GM19324 (cell line): ENCODE data around the gene FGF1.

ENCODE experiments used
- ATAC-seq: cut with Tn5 transposase; IDR thresholded peaks from one replicate; pipeline ENCODE4 v1.9.1; 2021; ENCODE audit warnings: mild to moderate bottlenecking, moderate library complexity; ENCODE audit not compliant: unreplicated experiment, low FRiP score

FGF1 gene

DNA sequence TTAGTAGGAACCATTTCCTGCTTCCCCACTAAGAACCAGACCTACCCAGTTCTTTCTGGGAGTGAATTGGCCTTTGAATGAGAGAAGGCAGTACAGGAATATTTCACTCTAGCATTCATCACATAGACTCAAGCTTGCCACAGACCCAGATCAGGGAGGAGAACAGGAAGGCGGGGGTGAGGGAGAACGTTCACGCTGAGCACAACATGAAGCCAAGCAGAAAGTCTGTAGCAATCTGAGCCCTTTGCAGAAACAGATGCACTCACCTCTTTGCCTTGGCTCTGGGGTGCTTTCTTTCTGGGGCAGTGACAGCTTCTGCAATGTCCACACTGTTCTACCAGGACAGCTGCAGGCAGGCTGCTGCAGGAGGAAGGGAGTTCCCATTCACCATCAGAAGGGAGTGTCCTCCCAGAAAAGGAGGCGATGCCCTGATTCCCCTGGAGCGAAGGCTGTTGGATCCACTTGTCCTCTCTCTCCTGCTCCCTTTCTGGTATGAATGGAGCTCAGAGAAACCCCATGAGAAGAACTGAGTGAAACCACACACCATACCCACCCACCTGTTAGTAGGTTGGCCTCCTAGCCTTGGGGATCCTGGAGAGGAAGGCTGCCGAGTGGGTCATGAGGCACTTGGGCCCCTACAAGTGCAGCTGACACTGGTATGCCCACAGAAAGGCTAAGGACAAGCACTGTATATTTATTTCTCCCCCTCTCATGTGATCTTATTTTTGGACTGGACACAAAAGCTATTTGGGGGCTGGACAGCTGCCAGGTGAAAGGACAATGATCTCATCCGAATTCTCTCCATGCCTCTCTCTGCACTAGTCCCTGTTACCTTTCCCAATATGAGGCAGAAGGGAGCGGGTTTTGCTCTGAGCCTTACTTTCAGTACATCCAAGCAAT is 11.7 kb upstream of the FGF1 start:
- no peak for ATAC-seq

DNA sequence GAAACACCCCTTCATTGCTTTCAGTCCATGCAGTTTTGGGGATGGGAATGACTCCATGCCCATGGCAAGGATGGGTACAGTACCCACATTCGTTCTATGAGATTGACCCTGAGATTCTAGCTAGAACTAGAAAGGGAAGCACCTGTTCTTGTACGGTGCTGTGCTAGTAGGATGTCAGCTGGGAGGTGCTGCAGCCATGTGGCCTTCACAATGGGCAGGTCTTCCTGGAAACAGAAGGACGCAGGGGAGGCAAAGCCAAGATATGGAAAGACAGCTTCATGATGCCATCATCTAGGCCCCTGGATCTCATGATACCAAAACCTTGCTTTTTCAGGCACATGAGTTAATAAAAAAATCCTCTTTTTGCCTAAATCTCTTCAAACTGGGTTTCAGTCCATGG is 10.5 kb upstream of the FGF1 start:
- no peak for ATAC-seq

DNA sequence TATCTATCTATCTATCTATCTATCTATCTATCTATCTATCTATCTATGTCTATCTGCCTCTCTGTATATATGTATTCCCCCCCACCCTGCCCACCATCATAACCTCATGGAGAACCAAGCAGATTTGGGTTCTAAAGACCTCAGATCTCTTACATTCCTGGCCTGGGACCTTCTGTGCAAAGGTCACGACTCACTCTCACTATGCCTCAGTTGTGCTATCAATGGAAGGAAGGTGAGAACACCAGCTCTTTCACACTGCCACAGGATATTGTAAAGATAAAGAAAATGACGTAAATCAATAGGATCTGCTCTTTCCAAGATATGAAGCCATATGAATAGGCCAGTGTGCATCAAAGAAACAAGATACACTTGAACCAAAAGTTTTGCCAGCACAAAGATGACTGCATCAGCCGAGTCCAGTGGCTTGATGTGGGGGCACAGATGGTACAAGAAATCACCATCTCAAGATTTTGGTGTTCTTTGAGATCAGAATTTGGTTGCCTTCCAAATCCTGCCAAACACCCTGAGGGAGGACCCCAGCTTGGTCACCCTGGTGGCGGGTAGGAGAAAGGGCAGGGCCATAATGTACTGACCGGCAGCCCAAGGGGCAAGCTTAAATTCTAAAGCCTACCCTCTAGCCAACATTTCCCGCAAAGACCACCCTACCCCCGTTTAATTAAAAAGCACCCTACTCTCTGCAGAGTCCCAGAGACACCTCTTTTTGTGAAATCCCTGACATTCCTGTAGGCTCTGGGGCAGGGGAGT is 8.4 kb upstream of the FGF1 start:
- no peak for ATAC-seq

DNA sequence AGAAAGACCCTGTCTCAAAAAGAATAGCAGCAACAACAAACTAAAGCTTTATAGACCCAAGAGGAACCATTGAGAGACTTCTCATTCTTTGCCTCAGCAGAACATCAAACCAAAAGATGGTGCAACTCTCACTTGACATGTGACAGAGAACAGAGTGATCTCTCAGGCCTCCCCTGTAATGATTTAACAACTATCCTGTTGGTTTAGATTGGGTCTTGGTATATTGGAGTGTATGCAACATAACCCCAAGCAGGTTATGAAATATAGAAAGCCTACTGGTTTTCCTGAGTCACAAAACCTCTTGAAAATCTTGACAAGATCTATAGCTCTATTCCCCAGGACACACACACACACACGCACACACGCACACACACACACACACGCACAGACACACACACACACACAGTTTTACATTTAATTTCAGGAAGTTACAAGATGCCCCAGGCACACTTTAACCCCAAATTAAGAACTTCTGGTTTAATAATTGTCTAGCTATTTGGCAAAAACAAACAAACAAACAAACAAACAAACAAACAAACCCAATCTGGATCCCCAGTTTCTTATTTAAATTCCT is 6.5 kb upstream of the FGF1 start:
- no peak for ATAC-seq

DNA sequence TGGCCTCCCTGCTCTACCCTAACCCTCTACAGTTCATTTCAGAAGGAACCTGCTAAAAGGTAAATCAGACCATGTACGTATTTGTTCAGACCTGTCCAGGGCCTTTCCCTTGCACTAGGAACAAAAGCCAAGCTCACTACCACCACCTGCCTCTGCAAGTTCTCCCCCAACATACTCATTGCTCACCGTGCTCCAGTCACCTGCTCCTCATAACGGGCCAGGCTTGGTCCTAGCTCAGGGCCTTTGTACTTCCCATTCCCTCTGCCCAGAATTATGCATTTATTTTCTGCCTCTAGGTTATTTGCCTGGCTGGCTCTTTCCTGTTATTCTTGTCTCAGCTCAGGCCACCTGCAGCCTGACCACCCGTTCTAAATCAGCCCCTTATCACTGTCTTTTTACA is 4.8 kb upstream of the FGF1 start:
- no peak for ATAC-seq

DNA sequence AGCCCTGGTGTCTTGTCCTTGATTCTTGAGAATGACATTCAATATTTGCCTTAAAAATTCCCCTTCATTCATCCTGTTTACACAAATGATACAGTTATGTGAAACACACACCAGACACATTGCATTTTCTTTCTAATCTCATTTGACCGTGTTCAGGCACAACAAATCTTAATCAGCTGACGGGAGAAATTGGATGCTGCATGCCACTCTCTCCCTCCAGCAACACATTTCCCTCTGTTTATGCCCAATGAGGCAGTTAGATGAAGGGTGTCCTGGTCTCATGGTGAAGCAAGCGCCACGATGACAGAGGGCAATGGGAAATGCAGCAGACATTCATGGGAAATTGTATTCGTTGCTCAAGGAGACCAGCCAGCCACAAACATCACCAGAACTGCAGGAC is 3.2 kb upstream of the FGF1 start:
- no peak for ATAC-seq

DNA sequence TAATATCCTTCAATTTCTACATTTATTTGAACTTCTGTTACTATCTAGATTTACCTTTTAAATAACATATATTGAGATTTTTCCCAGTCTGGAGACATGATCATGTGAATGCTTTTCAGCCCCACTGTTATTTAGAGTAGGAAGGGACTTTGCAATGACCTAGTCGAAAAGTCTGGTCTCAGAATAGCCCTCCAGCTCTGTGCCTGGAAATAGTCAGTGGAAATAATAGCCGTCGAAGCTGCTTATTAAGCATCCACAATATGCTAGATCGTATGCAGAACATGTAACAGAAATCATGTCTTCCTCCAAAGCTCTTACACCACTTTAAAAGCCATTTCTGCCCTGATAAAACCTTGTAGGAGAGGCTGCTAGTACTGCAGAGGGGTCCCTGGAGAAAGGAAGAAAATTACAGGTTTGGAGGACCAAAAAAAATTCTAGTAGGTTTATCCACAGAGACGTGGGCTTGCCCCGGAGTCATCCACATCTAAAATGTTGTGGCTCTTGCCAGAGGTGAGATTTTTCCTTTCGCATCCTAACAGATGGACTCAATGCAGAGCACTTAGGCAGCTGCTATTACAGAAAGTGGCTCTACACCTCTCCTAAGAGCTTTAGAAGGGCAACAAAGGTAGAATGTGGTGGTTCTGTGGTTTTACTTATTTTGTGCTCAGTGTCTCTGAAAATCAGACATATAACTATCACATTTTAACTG is 2.5 kb upstream of the FGF1 start:
- no peak for ATAC-seq

DNA sequence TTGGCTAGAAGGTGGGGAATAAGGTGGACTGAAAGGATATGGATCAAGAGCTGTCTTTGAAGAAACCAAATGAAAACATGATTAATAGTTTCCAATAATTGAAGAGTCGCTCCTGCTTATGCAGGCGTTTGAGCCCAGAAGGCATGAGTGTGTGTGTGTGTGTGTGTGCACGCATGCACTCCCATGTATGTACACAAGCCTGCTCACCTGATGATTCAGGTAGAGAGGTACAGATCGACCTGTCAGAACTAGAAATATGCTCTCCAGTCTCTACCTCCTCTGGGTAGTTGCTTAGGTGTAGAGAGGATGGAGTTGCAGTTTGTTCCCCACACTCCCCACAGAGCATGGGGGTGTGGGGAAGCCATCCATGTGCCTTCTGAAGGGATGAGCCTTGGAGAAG is 1.1 kb upstream of the FGF1 start:
- ATAC-seq, result no peak

DNA sequence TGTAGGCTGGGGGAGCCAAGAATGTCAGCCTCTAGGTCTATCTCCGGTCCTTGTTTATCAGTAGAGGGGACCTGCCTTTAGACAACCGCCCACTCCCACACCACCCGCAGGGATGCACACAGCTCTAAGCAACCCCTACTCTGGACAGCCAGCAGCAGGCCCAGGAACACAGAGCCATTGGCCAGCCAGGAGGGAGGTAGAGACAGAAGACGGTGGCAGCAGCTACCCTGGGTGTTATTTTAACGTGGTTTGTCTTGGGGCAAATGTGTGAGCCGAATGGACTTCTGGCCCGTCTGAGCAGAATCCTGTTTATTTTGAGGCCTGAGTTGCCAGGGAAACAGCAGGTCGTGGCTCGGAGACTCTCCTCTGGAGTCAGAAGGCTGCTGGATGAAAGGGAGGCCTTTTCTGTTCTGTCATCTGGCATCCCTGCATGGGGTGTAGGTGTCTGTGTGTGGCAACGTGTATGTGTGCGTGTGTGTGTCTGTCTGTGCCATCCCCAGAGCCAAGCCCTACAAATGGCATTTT is 382 bp upstream of the FGF1 start:
- ATAC-seq, result no peak

DNA sequence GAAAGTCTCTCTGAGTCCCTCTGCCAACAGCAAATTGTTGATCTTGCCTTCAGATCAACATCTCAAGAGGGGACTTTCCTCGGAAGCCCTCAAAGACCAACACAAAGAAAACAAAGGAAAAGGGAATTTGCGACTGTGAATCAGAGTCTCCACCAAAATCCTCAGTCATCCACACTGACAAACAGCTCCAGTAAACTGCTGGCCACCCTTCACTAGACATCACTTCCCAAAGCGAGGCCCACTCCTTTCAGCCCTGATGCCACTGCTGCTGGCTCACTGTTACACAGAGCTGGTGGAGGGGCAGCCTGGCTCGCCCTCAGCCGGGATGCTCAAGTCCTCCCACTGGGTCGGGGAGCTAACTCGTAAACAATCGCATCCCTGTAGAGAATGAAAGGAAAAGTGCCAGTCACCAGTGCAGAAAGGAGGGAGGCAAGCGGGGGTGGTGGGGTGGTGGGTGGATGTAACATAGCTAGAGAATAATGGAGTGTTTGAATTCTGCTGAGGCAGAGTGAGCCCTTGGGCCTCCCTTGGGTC is 1.3 kb downstream of the FGF1 start:
- no peak for ATAC-seq

DNA sequence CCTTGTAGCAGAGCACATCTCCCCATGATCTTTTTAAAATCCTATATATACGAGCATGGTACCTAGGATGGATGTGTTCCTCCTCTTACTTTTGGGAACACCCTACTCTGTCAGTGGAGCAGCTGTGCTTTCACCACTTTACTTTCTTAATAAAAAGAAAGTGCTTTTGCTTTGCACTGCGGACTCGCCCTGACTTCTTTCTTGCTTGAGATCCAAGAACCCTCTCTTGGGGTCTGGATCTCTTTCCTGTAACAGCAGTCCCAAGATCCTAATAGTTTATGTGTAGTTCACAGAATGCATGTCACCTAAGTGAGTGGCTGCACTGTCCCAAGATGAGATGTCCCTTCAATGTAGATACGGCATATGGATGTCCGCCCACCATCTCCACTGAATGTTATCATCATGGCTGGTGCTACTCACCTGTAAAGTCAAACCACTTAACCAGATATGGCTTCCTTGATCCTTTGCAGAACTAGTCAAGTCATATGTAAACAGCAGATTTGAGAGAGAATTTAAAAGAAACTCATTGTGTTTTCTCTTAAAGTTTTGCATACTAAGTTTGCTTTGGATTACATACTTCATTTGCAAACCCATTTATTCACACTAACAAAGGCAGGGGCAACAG is 1.9 kb downstream of the FGF1 start:
- no peak for ATAC-seq

DNA sequence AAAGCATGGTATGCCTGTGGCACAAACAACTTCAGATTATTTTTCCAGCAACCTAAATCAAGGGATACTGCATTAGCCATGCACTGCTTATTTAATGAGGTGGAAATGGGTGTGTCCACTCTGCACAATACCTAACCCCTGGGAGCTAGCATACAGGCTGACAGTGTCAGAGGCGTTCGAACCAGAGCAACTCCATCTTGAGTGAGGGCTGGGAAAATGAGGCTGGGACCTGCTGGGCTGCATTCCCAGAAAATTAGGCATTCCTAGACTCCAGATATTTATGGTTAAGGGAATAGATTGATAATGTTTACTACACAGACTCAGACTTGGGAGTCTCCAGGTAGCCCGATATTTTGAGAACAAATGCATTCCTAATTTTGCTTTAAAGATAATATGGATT is 2.8 kb downstream of the FGF1 start:
- ATAC-seq, result no peak

DNA sequence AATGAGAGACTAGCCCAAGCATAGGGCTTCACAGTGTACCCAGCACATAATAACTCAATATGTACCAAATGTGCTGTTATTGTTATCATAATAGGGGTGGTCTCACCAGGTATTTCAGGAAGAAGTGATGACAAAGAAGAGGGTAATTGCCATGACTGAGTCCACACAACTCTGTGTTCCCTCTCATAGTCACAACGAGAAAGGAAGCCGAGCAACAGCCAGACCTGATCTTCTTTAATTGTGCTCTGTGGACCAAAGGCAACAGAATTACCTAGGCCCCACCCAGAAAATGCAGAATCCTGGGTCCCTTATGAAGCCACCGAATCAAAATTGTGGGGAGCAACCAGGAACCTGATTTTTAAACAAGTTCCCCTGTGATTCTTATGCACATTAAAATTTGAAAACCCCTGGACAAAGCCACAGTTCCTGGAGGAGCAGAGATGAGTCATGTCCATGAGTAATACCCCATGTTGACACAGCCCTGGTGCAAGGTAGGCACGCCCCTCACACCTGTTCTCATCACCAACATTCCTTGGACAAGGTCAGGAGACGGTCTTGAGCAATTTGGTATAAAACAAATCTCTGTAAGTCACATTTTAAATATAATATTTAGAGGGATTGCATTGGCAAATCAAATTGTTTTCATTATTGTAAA is 5.2 kb downstream of the FGF1 start:
- ATAC-seq, result no peak

DNA sequence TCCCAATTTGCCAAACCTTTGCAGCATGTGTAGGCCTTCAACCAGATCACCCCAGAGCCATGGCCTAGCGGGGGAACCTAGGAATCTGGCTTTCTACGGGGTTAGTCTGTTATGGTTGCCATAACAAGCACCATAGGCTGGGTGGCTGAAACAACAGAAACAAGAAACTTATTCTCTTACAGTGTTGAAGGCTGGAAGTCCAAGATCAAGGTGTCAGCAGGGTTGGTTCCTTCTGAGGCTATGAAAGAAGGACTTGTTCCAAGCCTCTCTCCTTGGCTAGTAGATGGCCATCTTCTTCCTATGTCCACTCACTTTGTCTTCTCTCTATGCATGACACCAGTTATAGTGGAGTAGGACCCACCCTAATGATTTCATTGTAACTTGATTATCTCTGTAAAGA is 6.1 kb downstream of the FGF1 start:
- no peak for ATAC-seq

DNA sequence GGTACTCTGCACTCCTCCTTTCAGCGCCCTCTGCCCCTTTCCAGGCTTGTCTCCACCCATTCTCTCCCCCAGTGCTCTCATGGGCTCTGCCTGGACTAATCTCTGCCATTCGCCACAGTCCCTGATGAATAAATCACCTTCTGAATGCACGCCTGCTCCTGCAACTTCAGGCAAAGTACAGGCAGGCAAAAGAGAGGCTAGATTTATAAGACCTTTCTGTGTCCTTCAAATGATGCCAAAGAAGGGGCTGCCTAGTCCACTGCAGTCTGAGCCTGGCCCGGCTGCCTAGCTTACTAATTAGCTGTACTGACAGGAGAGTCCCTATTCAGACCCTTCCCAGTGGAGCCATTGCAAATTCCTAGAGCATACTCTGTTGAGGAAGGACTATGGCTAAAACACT is 7.4 kb downstream of the FGF1 start:
- ATAC-seq, result no peak

DNA sequence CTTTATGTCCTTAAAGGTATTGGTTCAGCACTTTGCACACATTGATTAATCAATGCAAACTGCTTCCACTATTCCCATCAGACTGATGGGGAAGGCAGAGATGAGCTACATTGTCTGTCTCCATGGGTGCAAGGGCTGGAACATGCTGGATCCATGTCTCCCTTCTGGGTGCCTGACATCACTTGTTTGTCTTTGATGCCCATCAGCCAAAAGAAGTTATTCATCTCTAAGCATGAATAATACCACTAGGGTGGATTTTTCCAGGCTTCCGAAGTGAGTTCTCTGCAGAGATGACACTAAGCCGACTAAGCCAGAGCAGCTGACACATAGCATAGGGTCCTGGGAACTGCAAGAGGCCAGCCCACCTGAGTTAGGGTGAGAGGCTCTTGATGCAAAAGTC is 8.7 kb downstream of the FGF1 start:
- ATAC-seq, result no peak

DNA sequence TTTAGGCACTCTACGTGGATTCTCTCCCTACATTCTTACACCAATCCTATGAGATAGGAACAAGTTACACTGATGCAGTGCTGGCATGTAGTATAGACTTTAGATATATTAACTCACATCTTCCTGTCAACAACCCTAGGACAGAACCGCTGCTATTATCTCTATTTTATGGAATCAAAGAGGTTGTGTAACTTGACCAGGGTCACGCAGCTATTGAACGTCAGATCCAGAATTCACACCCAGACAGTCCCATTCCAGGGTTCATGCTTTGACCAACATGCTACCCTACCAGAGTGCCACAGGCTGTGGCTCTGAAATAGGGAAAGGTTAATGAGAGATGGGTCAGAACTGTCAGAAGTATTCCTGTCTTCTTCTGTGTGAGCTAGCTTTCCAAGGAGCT is 9.6 kb downstream of the FGF1 start:
- no peak for ATAC-seq

DNA sequence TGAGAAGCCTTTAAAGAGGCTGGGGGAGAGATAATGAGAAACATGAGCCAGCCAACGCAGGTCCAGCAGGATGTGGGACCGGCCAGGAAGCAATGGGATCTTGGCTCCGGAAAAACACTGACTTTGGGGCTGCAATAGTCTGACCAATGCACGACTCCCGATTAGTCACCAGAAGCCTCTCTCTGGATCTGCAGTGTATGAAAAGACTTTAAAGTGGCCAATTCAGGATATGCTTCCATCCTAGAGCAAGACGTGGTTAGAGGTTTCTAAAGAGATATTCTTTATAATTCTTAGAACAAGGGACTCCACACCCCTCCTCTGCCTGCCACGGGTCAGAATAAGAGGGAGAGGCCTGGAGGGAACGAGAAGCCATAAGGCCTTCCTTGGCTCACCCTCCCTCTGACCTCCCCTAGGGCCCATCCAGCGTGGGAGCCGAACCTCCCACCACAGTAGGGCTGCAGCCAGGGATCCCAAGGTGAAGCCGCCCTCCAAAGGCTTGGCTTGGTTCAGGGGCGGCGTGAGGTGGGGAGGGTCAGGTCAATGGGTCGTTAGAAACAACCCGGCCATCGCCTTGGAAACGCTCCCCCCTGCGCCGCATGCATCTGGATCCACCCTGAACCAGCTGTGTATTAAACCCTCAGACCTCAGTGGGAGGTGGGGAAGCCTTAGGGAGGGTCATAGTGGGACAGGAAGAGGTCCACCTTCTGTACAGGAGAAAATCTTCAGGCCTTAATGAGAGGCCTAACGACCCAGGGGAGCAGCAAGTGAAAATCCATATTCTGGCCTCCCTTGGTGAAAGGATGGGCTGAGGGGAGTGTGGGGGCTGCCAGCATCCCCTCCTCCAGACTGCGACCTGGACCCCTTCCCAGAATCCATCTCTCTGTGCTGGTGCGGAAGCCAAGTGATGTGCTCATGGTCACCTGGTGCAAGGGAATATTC is 11.1 kb downstream of the FGF1 start:
- ATAC-seq, result no peak
